Stimulated activated CD4-positive, alpha-beta T cell treated with anti-CD3 and anti-CD28 coated beads, Interleukin-1b, Interleukin-23, amount 100 ng/mL, for 48 hours (primary cell): ENCODE data around the gene RAB15.
A peak's percentile ranks its signal among the peaks of the same experiment; 100 is the strongest.

Source experiments
- DNase-seq: peaks from one replicate; pipeline ENCODE4 v3.0.0-alpha.2; 2020

The RAB15 gene

DNA sequence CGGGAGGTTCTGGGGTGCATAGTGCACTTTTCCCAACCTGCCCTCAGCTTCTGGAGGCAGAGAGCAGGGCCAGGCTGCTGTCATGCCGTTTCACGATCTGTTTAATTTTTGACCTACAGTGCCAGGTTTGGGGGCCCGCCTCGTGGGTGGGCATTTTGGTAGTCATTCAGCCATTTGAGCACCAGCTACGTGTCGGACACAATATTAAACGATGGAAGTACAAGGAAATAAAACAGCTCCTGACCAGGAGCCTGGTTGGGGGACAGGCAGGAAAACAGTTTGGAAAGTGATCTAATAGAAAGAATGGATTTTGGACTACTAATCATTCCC, 15.3 kb upstream of the RAB15 start:
- no peak for DNase-seq

DNA sequence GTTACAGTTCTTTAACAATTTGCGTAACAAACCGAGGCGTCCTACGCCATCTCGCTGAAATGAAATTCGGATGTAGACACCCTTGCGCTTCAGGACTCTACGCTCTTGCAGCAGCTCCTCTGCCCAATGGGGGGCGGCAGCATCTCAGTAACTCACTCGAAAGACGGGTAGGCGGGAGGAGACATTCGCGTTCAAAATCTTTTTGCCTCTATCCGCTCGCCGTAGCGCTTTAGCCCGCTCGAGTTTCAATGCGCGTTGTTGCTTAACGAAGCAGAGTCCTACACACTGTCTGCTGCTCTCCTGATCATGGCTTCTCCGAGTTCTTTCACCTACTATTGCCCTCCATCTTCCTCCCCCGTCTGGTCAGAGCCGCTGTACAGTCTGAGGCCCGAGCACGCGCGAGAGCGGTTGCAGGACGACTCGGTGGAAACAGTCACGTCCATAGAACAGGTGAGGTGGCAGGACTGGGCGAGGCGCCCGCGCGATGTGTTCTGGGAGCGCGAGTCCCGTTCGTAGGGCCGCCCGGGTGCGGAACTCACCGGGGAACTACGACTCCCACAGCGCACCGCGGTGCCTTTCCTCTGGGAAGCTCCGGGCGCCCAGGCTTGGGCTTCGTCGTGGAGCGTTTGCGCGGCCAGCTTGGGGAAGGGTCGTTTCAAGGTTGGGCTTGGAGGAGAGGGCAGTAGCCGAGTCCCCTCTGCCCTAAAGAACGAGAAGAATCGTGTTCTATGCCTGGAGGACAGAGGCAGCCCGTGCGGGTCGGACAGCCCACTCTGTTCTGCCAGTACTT, 14.7 kb upstream of the RAB15 start, which contains the start of gene FNTB:
Gene FNTB (plus strand): TSS at position 248 of the 790 bp plus-strand sequence. CDS start 59 bp downstream, at position 307.
- peak; percentile 93 for DNase-seq

DNA sequence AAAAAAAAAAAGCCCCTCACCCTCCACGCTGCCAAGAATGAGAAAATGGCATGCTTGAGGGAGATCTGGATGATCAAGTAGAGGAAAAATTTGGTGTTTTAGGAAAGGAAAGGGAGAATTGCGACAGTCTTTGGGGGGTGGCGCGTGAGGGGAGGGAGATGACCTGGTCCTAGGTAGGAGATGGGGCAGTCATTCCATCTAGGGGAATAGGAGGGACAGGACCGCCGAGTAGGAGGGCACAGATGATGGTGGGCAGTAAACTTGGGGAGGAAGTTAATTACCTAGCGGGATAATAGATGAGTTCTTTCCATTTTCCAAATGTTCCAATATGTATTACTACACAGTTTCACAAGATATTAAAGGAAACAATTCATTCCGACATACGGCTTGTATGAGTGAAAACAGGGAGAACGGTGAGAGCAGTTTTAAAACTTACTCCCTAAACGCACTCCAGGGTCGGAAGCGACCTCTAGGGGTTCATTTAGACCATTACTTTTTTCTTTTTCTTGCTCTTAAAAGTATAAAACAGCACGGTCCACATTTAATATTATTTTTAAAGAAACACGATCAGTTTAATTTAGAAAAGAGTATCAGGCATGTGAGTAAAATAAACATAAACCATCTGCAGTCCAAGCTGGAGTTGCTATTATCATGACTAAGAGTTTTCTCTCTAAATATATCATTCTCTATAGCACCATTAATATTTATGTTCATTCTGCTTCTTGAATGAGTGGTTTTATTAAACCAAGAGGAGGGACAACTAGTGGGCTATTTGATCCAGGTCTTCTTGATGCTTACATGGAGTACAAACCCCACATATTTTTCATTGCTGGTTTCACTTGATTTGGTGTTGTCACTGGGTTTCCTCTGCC, 11.5 kb upstream of the RAB15 start:
- no peak for DNase-seq

DNA sequence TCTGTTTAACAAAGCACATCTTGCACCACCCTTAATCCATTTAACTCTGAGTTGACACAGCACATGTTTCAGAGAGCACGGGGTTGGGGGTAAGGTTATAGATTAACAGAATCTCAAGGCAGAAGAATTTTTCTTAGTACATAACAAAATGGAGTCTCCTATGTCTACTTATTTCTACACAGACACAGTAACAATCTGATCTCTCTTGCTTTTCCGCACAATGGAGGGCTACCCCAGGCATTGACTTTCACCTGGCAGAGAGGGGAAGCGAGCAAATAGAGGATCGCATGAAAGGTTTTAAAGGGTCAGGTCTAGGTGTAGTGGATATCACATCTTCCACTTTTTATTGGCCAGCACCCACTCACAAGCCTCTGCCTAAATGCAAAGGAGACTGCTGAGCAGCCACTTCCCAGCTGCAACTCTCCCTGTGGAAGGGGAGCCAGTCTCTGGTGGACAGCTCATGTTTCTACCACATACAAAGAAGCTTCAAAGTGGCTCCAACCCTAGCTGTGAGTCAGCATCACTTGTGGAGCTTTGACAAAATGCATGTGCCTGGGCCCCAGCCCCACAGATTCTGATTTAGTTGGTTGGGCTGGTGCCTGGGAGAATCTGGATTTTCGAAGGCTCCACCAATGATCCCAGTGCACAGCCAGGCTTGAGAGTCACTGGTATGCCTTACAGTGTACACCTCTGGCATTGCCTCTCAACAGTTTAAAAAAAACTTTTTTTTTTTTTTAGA, 7.4 kb upstream of the RAB15 start:
- DNase-seq, result no peak

DNA sequence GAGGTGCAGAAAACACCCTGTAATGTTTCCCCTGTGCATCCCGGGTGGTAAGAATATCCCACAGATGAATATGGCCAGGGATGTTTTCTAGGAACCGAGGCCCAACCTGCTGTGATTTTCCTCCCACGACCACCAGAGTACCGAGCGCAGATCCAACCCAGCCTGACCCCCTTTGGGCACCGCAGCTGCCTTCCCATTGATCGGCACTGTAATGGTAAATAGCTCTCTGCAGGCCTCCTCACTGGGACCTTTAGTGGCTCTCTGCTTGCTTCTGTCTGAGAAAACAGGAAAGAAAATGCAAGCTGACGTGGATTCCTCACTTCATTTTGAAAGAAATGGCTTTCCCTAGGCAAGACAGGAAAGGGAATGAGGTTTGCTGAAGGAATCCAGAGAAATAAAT, 2.4 kb upstream of the RAB15 start:
- DNase-seq, result no peak

DNA sequence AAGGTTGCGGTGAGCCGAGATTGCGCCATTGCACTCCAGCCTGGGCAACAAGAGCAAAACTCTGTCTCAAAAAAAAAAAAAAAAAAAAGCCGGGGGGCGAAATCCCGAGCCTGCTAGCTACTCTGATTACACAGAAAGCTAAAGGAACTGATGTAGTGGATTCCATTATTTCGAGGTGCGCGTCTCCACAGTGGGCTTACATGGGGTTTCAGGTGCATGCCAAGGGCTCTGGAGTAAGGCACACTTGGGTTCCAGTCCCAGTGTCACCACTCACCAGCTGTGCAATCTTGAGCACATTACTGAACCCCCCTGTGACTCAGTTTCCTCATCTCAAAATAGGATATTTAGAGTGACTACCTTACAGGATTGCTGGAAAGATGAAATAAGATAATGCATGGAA, 1.7 kb upstream of the RAB15 start:
- DNase-seq, result no peak

DNA sequence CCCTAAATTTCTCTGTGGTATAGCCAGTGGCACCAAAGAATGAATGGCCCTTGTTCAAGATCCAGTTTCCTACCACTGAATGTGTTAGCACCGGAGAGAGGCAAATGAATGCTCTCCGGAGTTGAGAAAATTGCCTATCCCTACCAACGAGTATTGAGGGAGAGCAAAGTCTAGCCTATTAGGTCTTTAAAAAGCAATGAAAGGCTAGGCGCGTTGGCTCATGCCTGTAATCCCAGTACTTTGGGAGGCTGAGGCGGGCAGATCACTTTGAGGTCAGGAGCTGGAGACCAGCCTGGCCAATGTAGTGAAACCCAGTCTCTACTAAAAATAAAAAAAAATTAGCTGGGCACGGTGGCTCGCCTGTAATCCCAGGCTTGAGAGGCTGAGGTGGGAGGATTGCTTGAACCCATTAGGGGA, 898 bp upstream of the RAB15 start:
- no peak for DNase-seq

DNA sequence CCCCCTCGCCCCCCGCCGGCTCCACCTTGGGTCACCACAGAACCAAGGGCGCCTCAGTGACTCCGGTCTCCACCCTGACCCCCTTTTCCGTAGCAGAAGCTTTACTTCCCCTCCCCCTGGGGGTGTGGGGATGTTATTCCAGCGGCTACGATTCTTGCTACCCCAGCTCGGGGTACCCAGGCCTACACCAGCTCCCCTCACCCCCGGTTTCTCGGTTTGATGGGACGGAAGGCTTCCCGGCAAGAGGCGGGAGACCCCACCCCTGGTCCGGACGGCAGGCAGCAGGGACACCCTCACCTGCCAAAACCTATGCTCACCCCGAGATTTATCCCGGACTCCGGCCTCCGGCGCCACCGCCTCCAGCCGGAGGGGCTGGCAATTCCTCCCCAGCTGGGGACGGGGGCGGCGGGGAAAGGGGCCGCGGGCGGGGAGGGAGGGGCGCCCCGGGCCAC, 619 bp downstream of the RAB15 start:
- DNase-seq, result no peak

DNA sequence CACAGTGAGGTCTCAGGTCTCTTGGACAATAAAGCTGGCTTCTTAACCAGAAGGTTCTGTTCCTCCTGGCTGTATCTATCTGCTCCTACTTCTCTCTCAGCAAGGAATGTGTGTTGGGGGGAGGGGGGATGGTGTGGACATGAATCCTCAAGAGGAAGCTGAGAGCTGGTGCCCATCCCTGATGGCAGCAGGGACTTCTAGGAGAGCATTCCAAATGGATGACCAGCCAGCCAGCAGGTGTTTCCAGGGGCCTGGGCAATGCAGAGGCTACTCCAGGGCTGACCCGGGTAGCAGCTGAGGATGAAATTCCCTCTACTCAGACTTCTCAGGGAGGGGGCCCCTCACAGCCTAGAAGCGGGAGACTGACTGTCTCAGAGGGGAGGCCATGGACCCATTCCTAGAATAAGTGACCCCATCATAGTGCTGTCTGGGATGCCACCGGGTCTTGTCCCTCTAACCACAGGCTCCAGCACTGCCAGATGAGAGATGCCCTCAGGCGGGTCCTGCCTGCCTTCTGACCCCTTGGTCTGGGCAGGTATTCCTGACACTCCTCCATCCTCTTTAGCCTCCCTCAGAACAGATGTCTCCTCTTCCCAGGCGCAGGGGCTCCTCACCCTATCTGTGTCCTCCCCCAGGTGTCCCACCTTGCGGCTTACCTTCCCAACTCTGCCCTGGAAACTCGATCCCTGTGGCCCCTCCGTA, 1.2 kb downstream of the RAB15 start:
- DNase-seq, result no peak

DNA sequence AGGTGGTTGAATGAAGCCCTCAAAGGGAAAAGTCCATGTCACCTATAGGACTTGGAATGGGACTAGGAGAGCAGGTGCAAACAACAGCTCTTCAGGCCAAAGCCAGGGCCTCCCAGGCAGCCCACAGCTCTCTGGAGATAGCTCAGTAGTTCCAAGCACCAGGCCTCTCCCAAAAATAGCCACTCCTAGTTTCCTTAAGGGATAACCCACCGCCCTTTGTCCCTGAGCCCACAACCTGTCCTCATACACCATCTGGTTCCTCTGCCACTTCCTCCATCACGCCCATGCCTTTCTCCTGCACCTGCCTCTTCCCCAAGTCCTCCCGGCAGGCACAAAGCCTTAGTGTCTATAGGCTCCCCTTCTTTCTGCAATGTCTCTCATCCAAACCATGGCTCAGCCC, 2.1 kb downstream of the RAB15 start:
- no peak for DNase-seq

DNA sequence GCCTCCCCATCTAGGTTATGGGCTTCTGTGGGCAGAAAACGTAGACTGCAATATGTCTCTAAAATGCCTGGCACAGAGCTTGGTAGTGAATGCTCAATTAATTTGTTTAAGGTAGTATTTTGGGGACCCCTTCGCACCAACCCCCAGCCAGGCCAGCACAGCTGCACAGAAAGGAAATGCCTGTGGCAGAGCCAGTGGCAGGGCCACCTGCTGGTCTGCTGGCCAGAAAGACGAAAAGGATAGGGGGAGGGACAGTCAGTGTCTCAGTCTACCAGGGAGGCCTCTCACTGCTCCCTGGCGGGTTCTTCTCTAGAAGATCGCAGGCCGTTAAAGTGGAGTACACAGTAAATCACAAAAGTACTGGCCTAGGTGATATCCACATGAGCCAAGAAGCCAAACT, 3.5 kb downstream of the RAB15 start:
- DNase-seq, result no peak

DNA sequence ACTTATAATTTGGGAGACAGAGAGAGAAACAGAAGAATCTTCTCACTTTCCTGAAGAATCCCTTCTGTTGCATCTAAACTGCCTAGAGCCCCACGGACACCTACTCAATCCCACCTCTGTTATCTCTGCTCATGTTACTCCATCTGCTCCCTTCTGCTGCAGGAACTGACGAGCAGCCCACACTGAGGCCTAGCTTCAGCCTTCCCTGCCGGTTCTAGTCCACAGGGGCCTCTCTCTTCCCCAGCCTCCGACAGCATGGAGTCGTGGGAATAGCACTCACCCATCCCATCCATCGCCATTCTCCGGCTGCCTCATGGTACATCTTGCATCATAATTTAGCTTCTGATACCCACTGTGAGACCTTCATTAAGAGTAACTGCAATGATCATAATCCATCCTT, 4.0 kb downstream of the RAB15 start:
- DNase-seq, result no peak

DNA sequence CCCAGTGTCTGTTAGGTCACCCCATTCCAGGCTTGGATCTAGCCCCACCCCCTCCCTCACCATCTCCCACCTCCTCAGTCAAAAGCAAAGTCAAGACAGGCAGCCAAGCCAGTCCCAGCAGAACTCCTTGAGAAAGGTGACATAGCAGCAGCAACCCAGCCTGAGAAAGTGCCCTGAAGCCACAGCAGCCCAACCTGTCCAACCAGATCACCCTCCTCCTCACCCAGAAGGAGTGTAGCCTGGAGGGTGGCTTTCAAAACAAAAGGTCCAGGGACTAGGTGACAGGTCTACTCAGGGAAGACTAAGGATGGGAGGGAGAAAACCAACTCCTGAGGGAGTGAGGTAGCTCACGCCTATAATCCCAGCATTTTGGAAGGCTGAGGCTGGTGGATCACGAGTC, 5.2 kb downstream of the RAB15 start:
- DNase-seq, result no peak

DNA sequence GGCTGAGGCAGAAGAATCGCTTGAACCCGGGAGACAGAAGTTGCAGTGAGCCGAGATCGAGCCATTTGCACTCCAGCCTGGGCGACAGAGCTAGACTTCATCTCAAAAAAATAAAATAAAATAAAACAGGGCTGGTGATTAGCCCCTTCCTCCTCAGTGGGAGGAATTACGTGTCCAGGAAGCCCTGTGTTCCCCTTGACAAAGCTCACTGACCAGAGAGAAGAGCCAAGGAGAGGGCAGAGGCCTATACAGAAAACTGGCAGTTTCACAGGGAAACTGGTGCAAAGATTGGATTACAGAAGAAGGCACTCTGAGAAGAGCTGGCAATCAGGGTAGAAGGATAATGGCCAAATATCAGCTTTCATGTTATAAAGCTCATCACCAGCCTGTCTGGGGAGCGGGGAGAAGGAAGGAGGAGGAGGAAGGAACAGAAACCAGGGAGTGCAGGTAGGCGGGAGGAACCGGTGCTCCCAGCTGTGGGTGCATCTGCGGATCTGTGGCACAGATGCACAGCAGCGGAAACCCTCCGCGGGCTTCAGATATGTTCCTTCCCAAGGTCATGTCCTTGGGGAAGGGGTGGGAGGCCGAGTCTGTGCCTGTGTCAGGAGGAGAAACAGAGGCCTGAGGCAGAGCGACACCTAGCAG, 6.7 kb downstream of the RAB15 start:
- DNase-seq, result no peak

DNA sequence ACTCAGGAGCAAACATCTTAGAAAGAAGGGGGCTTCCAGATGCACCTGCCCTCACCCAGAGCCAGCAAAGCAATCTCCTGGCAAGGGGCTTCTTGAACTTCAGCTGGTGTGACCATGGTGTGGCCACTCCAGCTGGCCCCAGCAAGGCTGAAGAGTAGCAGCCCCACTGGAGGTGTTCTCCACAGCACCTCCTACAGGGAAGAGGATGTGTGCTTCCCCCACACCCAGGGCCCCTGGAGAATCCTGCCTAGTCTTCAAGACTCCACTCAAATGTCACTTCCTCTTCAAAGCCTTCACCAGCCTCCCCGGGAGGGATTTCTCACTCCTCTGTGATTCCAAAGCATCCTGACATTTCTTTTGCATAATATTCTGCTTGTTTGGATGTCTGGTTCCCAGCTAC, 8.5 kb downstream of the RAB15 start:
- no peak for DNase-seq

DNA sequence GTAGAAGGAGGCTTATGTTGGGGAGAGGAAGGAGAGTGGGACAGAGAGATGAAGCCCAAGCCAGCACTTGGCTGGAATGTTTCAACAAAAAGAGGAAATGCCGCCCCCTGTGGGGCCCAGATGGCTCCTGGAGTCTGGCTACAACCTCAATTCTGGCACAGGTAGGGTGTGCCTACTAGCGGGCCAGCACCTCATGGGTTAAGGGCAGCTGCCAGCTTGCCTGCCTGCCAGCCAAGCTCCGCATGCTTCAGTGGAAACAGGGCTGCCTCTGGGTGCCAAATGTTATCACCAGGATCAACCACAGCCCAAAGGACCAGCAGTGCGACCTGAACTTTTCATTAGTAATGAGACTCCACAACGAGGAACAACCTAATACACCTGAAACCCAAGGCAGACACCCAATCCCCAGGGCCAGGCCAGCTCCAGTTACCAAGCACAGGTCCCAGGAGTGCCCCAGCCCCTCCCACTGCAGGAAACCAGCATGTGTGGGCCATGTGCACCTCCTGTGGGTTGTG, 11.3 kb downstream of the RAB15 start:
- DNase-seq, result no peak

DNA sequence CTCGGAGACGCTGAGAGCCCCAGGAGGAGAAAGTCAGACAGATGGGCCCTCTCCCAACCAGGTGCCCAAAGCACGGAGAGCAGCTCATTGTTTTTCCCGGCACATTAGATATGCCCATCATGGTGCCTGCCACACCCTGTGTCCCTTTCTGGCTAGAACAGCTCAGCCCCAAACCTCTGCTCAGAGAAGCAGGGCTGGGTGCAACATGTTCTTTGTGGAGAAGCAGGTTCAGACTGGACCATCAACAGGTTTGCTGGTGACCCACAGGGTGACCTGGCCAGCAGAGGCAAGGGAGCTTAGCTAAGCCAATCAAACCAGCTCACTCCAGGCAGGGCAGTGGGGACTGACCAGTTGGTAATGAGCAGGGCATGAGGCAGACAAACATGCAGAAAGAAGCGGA, 13.4 kb downstream of the RAB15 start:
- DNase-seq, result no peak

DNA sequence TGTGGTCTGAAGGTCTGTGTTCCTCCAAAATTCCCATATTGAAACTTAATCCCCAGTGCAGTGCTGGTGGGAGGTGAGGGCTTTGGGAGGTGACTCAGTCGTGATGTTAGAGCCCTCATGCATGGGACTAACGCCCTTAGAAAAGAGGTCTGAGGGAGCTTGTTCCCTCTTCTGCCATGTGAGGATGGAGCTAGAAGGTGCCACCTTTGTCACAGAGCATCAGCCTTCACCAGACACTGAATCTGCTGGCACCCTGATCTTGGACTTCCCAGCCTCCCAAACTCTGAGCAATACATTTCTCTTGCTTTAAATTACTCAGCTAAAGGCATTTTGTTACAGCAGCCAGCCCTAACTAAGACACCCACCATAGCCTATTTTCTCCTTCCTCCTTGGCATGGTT, 13.9 kb downstream of the RAB15 start:
- no peak for DNase-seq

DNA sequence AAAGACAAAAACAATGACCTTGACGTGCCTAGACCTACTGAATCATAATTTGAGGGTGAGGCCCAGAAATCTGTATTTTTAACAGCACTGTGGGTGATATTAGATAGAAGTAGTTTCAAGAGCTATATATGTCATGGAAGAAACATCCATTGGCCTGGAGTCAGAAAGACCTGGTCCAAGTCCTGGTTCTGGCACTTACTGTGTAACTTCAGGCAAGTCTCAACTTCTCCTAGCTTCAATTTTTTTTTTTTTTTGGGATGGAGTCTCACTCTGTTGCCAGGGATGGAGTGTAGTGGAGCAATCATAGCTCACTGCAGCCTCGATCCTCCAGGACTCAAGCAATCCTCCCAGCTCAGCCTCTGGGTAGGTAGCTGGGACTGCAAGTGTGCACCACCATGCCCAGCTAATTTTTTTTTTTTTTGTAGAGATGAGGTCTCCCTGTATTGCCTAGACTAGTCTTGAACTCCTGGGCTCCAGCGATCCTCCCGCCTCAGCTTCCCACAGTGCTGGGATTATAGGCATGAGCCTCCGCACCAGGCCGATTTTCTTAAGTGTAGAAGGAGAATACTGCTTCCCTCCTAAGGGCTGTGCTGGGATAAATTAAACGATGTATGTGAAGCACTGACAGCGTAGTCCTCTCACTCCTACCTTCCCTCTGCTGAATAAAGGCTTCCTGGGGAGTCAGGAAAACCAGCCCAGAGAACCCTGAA, 15.3 kb downstream of the RAB15 start:
- DNase-seq, result no peak

DNA sequence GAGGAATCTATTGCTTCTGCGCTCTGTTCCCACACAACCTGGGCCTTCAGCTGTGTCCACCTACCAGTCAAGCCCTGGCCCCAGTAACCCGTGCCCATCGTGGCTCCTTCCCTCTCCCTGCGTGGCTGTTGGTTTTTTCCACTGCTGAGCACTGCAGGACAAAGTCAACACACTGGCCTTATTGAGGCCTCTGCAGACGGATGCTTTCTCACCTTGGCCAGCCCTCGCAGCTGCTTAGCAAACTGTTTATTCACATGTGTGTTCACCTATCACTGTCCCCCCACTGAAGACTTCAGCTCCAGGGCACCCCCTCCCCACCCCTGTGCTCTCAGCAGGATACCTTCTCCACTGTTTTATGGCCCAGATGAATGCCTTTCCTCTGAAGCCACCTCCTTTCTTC, 16.8 kb downstream of the RAB15 start:
- DNase-seq, result no peak

DNA sequence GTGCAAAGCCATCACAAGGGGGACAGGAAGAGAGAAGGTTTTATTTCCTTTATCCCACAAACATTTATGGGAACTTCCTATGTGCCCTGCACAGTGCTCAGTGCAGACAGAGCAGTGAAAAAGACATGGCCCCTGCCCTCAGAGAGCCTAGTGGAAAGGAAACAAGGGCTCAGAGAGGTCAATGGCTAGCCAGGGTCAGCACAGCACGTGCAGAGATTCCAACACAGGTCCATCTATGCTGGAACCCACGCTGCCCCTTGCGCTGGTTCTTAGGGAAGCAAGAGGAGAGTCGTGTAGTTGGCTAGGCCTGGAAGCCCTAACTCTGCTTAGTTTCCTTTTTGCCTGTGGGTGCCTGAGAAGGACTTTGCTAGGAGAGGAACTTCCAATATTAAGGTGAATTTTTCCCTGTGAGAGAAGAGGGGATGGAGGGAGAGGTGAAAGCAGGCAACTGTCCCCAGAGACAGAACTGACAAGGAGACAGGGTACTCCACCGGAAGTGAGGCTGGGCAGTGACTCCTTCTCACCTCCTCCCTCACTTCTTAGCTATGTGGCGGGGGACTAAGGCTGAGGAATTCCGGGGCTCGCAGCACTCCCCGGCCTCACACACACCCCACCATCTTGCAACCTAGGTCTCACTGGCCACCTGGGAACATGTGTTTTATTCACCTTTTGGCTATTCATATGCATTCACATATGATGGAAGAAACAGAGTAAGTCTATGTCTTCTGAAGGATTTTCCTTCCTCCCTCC, 17.5 kb downstream of the RAB15 start:
- DNase-seq, result no peak
